ENCODE results near the gene CES5A.
"Not testable (repeated sequence)": the region's sequence is repeated elsewhere in the genome, so short reads cannot be mapped to it uniquely, and the experiment has no call there.

CES5A gene

GRCh38 chr16:55839115-55839514, 36.1 kb downstream of the CES5A start:
- Histone ChIP-seq H3K27ac (ENCODE audit: low read length) (no peak overlapping the region), H4K20me1 (ENCODE audit: insufficient read depth, low read length) (no peaks in the 10 kb centered on the region; the same call in 1 of the 2 replicates), H2AFZ (ENCODE audit: low read depth, low read length) (no peak overlapping the region), H3K4me2 (ENCODE audit: insufficient read depth, low read length) (no peak overlapping the region), H3K27me3 (ENCODE audit: insufficient read depth, low read length, poor library complexity) (peaks cover 17% of the 10 kb centered on the region), H3K9me3 (ENCODE audit: insufficient read depth, low read length, severe bottlenecking) (no peaks in the 10 kb centered on the region), H3K79me2 (ENCODE audit: insufficient read depth, low read length) (no peaks in the 10 kb centered on the region), H3K4me1 (ENCODE audit: insufficient read depth, low read length) (no peaks in the 10 kb centered on the region), H3K9ac (ENCODE audit: low read depth, low read length) (no peak overlapping the region), H3K4me3 (ENCODE audit: low read depth in 1 of 2, low read length in 2 of 2) (no peak overlapping the region), H3K36me3 (ENCODE audit: insufficient read depth, low read length) (no peaks in the 10 kb centered on the region)
- TF ChIP-seq, protein P1, sequence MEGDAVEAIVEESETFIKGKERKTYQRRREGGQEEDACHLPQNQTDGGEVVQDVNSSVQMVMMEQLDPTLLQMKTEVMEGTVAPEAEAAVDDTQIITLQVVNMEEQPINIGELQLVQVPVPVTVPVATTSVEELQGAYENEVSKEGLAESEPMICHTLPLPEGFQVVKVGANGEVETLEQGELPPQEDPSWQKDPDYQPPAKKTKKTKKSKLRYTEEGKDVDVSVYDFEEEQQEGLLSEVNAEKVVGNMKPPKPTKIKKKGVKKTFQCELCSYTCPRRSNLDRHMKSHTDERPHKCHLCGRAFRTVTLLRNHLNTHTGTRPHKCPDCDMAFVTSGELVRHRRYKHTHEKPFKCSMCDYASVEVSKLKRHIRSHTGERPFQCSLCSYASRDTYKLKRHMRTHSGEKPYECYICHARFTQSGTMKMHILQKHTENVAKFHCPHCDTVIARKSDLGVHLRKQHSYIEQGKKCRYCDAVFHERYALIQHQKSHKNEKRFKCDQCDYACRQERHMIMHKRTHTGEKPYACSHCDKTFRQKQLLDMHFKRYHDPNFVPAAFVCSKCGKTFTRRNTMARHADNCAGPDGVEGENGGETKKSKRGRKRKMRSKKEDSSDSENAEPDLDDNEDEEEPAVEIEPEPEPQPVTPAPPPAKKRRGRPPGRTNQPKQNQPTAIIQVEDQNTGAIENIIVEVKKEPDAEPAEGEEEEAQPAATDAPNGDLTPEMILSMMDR (IDR thresholded peaks at IDR 0.05; ENCODE audit: borderline replicate concordance, extremely low read depth, low read length, poor library complexity, severe bottlenecking): no peak
- no peak for TF ChIP-seq EZH2 (IDR thresholded peaks at IDR 0.05; ENCODE audit: borderline replicate concordance, low read depth, low read length, severe bottlenecking)
- DNase-seq: no peak
- no peak for ATAC-seq (ENCODE audit: insufficient read depth, low read depth)

DNA sequence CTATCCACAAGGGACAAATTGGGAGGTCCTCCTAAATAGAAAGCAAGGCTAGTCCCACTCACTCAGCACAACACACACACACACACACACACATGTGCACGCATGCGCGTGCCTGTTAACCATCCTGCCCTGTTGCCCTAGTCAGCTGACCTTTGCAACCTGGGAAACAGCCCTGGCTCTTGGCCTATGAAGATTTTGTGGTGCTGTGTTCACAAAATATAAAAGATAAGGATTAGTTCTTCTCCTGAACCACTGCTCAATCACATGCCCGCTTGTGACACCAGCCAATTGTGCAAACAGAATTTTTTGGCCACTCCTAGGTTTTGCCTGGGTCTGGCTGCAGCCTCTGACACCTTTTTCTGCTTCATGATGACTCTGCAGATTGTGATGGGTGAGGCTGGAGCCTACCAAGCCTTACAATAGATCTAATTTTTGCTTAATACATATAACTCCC, 39.0 kb downstream of the CES5A start:
- DNase-seq (no peak), ATAC-seq (ENCODE audit: insufficient read depth, low read depth) (no peak)
- TF ChIP-seq EZH2 (IDR thresholded peaks at IDR 0.05; ENCODE audit: borderline replicate concordance, low read depth, low read length, severe bottlenecking): no peak
- TF ChIP-seq, protein P1 (IDR thresholded peaks at IDR 0.05; ENCODE audit: borderline replicate concordance, extremely low read depth, low read length, poor library complexity, severe bottlenecking): no peak
- Histone ChIP-seq H3K4me1 (ENCODE audit: insufficient read depth, low read length) (no peaks in the 10 kb centered on the region), H3K4me3 (ENCODE audit: low read depth in 1 of 2, low read length in 2 of 2) (no peak overlapping the region), H2AFZ (ENCODE audit: low read depth, low read length) (no peak overlapping the region), H4K20me1 (ENCODE audit: insufficient read depth, low read length) (no peaks in the 10 kb centered on the region; the same call in 1 of the 2 replicates), H3K4me2 (ENCODE audit: insufficient read depth, low read length) (no peak overlapping the region), H3K27me3 (ENCODE audit: insufficient read depth, low read length, poor library complexity) (peaks cover 17% of the 10 kb centered on the region), H3K9ac (ENCODE audit: low read depth, low read length) (no peak overlapping the region), H3K27ac (ENCODE audit: low read length) (no peak overlapping the region), H3K79me2 (ENCODE audit: insufficient read depth, low read length) (no peaks in the 10 kb centered on the region), H3K36me3 (ENCODE audit: insufficient read depth, low read length) (no peaks in the 10 kb centered on the region), H3K9me3 (ENCODE audit: insufficient read depth, low read length, severe bottlenecking) (no peaks in the 10 kb centered on the region)

DNA sequence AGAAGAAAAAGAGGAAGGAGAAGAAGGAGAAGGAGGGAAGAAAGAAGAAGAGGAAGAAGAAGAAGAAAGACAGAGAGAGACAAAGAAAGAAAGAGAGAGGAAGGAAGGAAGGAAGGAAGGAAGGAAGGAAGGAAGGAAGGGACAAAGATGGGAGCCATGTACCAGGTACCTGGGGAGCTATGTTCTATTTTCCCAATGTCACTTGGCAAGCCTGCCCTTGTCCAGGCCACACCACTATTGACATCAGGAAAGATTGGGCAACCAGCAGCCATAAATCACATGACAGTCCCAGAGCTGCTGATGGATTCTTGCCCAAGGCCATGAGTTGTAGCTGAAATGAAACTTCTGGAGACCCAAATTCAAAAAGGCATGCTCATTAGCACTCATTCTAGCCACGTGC, 39.6 kb downstream of the CES5A start:
- Histone ChIP-seq H3K4me2 (ENCODE audit: insufficient read depth, low read length) (no peak overlapping the region), H4K20me1 (ENCODE audit: insufficient read depth, low read length) (no peaks in the 10 kb centered on the region), H3K36me3 (ENCODE audit: insufficient read depth, low read length) (no peaks in the 10 kb centered on the region), H2AFZ (ENCODE audit: low read depth, low read length) (no peak overlapping the region), H3K9ac (ENCODE audit: low read depth, low read length) (no peak overlapping the region), H3K79me2 (ENCODE audit: insufficient read depth, low read length) (no peaks in the 10 kb centered on the region), H3K27ac (ENCODE audit: low read length) (no peak overlapping the region), H3K27me3 (ENCODE audit: insufficient read depth, low read length, poor library complexity) (peaks cover 17% of the 10 kb centered on the region), H3K9me3 (ENCODE audit: insufficient read depth, low read length, severe bottlenecking) (no peaks in the 10 kb centered on the region), H3K4me1 (ENCODE audit: insufficient read depth, low read length) (no peaks in the 10 kb centered on the region), H3K4me3 (ENCODE audit: low read depth in 1 of 2, low read length in 2 of 2) (no peak overlapping the region)
- no peak for DNase-seq
- no peak for ATAC-seq (ENCODE audit: insufficient read depth, low read depth)
- no peak for TF ChIP-seq EZH2 (IDR thresholded peaks at IDR 0.05; ENCODE audit: borderline replicate concordance, low read depth, low read length, severe bottlenecking)
- TF ChIP-seq, protein P1 (IDR thresholded peaks at IDR 0.05; ENCODE audit: borderline replicate concordance, extremely low read depth, low read length, poor library complexity, severe bottlenecking): no peak

DNA sequence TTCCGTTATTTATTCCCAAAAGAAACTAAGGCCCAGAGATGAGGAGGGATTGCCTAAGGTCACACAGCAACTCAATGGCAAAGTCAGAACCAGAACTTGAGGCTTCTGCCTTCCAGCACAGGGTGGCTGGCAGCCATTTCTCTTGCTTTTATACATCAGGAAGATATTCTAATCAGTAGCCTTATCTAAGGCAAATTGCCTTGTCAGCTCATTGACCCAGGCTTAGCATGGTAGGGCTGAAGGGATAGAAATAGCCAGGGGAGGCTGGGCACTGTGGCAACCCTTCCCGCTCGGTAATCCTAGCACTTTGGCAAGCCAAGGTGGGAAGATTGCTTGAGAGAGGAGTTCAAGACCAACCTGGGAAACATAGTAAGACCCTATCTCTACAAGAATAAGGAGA, 40.0 kb downstream of the CES5A start:
- not testable (repeated sequence) for DNase-seq; H2AFZ ChIP-seq (ENCODE audit: low read depth, low read length); H3K4me1 ChIP-seq (ENCODE audit: insufficient read depth, low read length); H3K4me2 ChIP-seq (ENCODE audit: insufficient read depth, low read length); H3K27ac ChIP-seq (ENCODE audit: low read length); H3K9ac ChIP-seq (ENCODE audit: low read depth, low read length); H3K79me2 ChIP-seq (ENCODE audit: insufficient read depth, low read length); ATAC-seq (ENCODE audit: insufficient read depth, low read depth); H3K36me3 ChIP-seq (ENCODE audit: insufficient read depth, low read length); H4K20me1 ChIP-seq (ENCODE audit: insufficient read depth, low read length); H3K4me3 ChIP-seq (ENCODE audit: low read depth in 1 of 2, low read length in 2 of 2); H3K9me3 ChIP-seq (ENCODE audit: insufficient read depth, low read length, severe bottlenecking)
- H3K27me3 ChIP-seq (ENCODE audit: insufficient read depth, low read length, poor library complexity): peaks cover 17% of the 10 kb centered on the region

All from DND-41 (cell line).